Measurements from ENCODE around the gene TMC4. TPM values are rescaled to one million over a fixed set of nuclear protein-coding genes. Genes with fewer than 3 reads are reported as not detected.

The TMC4 gene
- total RNA-seq, 4 donors from 2014 or later, result 0.17 to 2.4 (median 1.1) TPM; not detected in 1

DNA sequence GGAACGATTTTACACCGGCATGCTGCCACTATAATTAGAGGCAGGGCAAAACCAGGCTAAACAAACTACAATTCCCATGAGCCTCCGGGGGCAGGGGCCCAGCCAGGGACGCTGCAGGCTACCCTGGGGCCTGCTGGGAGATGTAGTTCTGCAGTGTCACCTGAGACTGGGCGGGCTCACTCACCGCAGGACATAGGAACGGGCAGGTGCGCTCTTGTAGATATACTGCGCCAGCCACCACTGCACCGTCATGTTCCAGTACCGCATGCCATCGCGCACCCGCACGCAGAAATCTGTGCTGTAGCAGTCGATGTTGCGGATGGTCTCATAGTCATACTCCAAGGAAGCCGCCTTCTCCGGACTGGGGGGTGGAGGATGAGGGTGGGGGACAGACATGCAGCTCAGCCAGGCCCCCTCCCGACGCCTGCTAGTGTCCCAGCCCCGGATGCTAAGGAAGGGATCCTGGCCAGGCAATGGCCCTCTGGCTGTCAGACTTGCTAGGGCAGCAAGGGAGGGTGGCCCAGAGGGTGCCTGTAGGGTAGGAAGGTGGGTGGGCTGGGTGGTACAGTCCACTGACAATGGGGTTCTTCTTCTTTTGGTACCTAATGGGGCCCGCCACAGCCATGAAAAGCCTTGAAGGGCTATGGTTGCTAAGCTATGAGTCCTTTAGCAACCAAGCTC is 5.8 kb upstream of the TMC4 start:
- TF ChIP-seq, protein P1, sequence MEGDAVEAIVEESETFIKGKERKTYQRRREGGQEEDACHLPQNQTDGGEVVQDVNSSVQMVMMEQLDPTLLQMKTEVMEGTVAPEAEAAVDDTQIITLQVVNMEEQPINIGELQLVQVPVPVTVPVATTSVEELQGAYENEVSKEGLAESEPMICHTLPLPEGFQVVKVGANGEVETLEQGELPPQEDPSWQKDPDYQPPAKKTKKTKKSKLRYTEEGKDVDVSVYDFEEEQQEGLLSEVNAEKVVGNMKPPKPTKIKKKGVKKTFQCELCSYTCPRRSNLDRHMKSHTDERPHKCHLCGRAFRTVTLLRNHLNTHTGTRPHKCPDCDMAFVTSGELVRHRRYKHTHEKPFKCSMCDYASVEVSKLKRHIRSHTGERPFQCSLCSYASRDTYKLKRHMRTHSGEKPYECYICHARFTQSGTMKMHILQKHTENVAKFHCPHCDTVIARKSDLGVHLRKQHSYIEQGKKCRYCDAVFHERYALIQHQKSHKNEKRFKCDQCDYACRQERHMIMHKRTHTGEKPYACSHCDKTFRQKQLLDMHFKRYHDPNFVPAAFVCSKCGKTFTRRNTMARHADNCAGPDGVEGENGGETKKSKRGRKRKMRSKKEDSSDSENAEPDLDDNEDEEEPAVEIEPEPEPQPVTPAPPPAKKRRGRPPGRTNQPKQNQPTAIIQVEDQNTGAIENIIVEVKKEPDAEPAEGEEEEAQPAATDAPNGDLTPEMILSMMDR (IDR thresholded peaks at IDR 0.05; ENCODE audit: low read depth), result no peak

DNA sequence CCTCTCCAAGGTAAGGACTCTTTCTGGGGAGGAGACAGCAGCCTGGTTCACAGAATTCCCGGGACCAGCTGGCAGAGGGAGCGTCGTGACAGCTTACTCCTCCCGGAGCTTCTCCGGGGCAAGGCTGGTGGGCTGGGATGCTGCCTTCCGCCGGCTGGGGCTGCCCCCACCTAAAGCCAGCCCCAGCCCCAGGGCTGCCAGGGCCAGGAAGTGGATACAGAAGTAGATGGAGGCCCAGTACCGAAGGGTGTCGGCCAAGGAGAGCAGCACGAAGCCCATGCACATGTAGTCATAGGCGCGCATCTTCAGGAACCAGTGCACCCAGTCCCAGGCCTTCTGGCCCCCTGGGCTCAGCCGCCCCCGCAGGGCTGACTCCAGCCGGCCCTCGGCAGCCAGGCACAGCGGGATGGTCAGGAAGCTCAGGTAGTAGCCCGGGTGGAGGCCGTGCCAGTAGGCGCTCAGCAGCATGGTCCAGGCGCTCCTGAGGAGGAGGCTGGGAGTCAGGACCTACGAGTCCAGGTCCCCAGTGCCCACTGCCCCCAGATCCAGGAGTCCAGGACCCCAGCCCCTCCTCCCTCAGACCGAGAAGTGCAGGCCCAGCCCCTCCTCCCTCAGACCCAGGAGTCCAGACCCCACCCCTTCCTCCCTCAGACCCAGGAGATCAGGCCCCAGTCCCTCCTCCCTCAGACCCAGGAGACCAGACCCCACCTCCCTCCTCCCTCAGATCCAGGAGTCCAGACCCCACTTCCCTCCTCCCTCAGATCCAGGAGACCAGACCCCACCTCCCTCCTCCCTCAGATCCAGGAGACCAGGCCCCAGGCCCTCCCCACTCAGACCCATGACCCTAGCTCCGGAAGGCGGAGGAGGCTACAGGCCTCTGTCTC is 1.2 kb upstream of the TMC4 start:
- TF ChIP-seq, protein P1 (IDR thresholded peaks at IDR 0.05; ENCODE audit: low read depth), result no peak

- TF ChIP-seq, protein P1 (IDR thresholded peaks at IDR 0.05; ENCODE audit: low read depth), result no peak
These were observed 369 bp upstream of the TMC4 start for GRCh38 chr19:54173359-54173699.

DNA sequence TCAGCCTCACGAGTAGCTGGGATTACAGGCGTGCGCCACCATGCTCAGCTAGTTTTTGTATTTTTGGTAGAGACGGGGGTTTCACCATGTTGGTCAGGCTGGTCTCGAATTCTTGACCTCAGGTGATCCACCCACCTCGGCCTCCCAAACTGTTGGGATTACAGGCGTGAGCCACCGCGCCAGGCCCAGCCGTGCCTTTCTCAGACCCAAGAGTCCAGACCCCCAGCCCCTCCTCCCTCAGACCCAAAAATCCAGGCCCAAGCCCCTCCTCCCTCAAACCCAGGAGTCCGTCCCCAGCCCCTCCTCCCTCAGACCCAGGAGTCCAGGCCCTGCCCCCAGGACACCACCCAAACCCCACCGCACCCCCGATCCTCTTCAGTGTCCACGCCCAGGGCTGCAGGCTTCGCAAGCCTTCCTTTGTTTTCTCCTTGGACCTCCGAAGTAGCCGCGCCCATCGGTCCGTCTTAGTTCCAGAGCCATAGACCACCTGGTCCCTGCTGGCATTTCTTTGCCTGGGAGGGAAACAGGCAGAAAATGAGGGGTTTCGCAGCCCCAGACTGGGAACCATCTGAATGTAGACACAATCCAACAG is 3.7 kb downstream of the TMC4 start:
- TF ChIP-seq, protein P1 (IDR thresholded peaks at IDR 0.05; ENCODE audit: low read depth), result no peak

GRCh38 chr19:54168174-54168917 is 4.6 kb downstream of the TMC4 start:
- TF ChIP-seq, protein P1 (IDR thresholded peaks at IDR 0.05; ENCODE audit: low read depth), result no peak

- TF ChIP-seq, protein P1 (IDR thresholded peaks at IDR 0.05; ENCODE audit: low read depth), result no peak
These were observed 7.7 kb downstream of the TMC4 start for GRCh38 chr19:54165222-54165621.
